Osteoblast (primary cell): ENCODE results near the gene NR3C2. TPM values are rescaled to one million over a fixed set of nuclear protein-coding genes. Genes with fewer than 3 reads are reported as not detected.

Source experiments
- DNase-seq: peaks from one replicate; pipeline ENCODE4 v3.0.0; 2011; ENCODE audit warnings: low spot score, mixed read lengths; ENCODE audit not compliant: insufficient read length; ENCODE audit errors: missing footprints
- H2AFZ ChIP-seq: 2 replicates; pipeline ENCODE4 v1.6.0; 2011; ENCODE audit warnings: mild to moderate bottlenecking, low read length
- H3K27ac ChIP-seq: 2 replicates; pipeline ENCODE4 v1.5.1; 2011; ENCODE audit warnings: mild to moderate bottlenecking, low read depth, low read length, moderate library complexity
- H3K27me3 ChIP-seq: 2 replicates; pipeline ENCODE4 v1.6.0; 2012; ENCODE audit warnings: mild to moderate bottlenecking, control low read depth, inconsistent platforms, low read length, moderate library complexity; ENCODE audit not compliant: insufficient read depth
- H3K36me3 ChIP-seq: 2 replicates; pipeline ENCODE4 v1.5.1; 2011; ENCODE audit warnings: mild to moderate bottlenecking, low read length, control low read depth, moderate library complexity; ENCODE audit not compliant: insufficient read depth
- H3K4me1 ChIP-seq: 2 replicates; pipeline ENCODE4 v1.5.1; 2011; ENCODE audit warnings: mild to moderate bottlenecking, low read length, control low read depth, moderate library complexity; ENCODE audit not compliant: insufficient read depth
- H3K4me2 ChIP-seq: 2 replicates; pipeline ENCODE4 v1.6.0; 2011; ENCODE audit warnings: mild to moderate bottlenecking, low read length; ENCODE audit not compliant: insufficient read depth
- H3K4me3 ChIP-seq: fragments of 200-600 bp; sonication (generic); 3 replicates; pipeline ENCODE4 v1.5.1; 2012; ENCODE audit warnings: mild to moderate bottlenecking, low read length, inconsistent platforms; ENCODE audit not compliant: insufficient read depth
- H3K79me2 ChIP-seq: 2 replicates; pipeline ENCODE4 v1.6.0; 2012; ENCODE audit warnings: mild to moderate bottlenecking, low read length, control low read depth, inconsistent platforms; ENCODE audit not compliant: insufficient read depth
- H3K9me3 ChIP-seq: 2 replicates; pipeline ENCODE4 v1.5.1; 2011; ENCODE audit warnings: low read depth, low read length, control low read depth
- H4K20me1 ChIP-seq: 2 replicates; pipeline ENCODE4 v1.6.0; 2012; ENCODE audit warnings: mild to moderate bottlenecking, low read length, control low read depth; ENCODE audit not compliant: insufficient read depth
- CTCF ChIP-seq: IDR thresholded peaks from 2 replicates; pipeline ENCODE4 v1.5.1; 2011; ENCODE audit warnings: mild to moderate bottlenecking, low read depth, low read length, moderate library complexity; ENCODE audit errors: extremely low read depth
- total RNA-seq: library from RNA; depleted of rRNA; stranded (reverse); fragments of >200 nt; gene quantifications from 2 replicates; pipeline ENCODE4 v1.2.3, GENCODE V29; 2012

The NR3C2 gene
- total RNA-seq, 1 donor: 0.72 TPM

GRCh38 chr4:148227147-148227546, 215.1 kb downstream of the NR3C2 start:
- Histone ChIP-seq H3K79me2 (no peaks in the 10 kb centered on the region), H2AFZ (no peak overlapping the region), H3K36me3 (no peaks in the 10 kb centered on the region), H3K4me2 (no peak overlapping the region), H3K27me3 (no peaks in the 10 kb centered on the region), H3K9me3 (no peaks in the 10 kb centered on the region), H3K4me1 (no peaks in the 10 kb centered on the region), H3K4me3 (no peak overlapping the region), H4K20me1 (no peaks in the 10 kb centered on the region), H3K27ac (no peak overlapping the region)
- no peak for DNase-seq
- no peak for TF ChIP-seq CTCF

GRCh38 chr4:148226341-148226740, 215.9 kb downstream of the NR3C2 start:
- Histone ChIP-seq H3K4me3 (no peak overlapping the region), H3K79me2 (no peaks in the 10 kb centered on the region), H3K27ac (no peak overlapping the region), H4K20me1 (no peaks in the 10 kb centered on the region), H3K36me3 (no peaks in the 10 kb centered on the region), H3K4me1 (no peaks in the 10 kb centered on the region), H3K27me3 (no peaks in the 10 kb centered on the region), H3K4me2 (no peak overlapping the region), H3K9me3 (no peaks in the 10 kb centered on the region), H2AFZ (no peak overlapping the region)
- no peak for DNase-seq
- no peak for TF ChIP-seq CTCF

GRCh38 chr4:148225639-148226038, 216.6 kb downstream of the NR3C2 start:
- Histone ChIP-seq H3K4me3 (no peak overlapping the region), H3K4me2 (no peak overlapping the region), H4K20me1 (no peaks in the 10 kb centered on the region), H3K4me1 (no peaks in the 10 kb centered on the region), H3K27ac (no peak overlapping the region), H3K27me3 (no peaks in the 10 kb centered on the region), H3K36me3 (no peaks in the 10 kb centered on the region), H3K9me3 (no peaks in the 10 kb centered on the region), H3K79me2 (no peaks in the 10 kb centered on the region), H2AFZ (no peak overlapping the region)
- no peak for DNase-seq
- no peak for TF ChIP-seq CTCF

GRCh38 chr4:148224476-148224875, 217.7 kb downstream of the NR3C2 start:
- no peaks in the 10 kb centered on the region for H3K79me2 ChIP-seq
- H3K36me3 ChIP-seq: no peaks in the 10 kb centered on the region
- H4K20me1 ChIP-seq: no peaks in the 10 kb centered on the region
- H3K4me2 ChIP-seq: no peak overlapping the region
- no peak for TF ChIP-seq CTCF
- H3K4me3 ChIP-seq: no peak overlapping the region
- no peak overlapping the region for H3K27ac ChIP-seq
- DNase-seq: no peak
- no peak overlapping the region for H2AFZ ChIP-seq
- H3K9me3 ChIP-seq: no peaks in the 10 kb centered on the region
- H3K27me3 ChIP-seq: no peaks in the 10 kb centered on the region
- H3K4me1 ChIP-seq: no peaks in the 10 kb centered on the region
